ENCODE data around the gene CHST10. TPM values are rescaled to one million over a fixed set of nuclear protein-coding genes. Genes with fewer than 3 reads are reported as not detected.
"Not testable (repeated sequence)": the region's sequence is repeated elsewhere in the genome, so short reads cannot be mapped to it uniquely, and the experiment has no call there.

CHST10 gene
- 1 to 10 TPM in 1 of 2 donors, under 1 TPM in 1; 0.81 to 1.3 TPM for polyA plus RNA-seq

- WGBS, 2 donors = 0 to 1% methylated on average over 80 to 88 of the region's 88 CpGs
- Histone ChIP-seq H3K36me3 (ENCODE audit: control insufficient read depth in 2 of 2, insufficient read depth in 2 of 2, low read length in 1 of 2) (no peaks in the 10 kb centered on the region), H3K9me3 (ENCODE audit: control insufficient read depth in 2 of 2, insufficient read depth in 1 of 2, low read depth in 1 of 2, low read length in 1 of 2) (no peaks in the 10 kb centered on the region), H3K4me1 (ENCODE audit: control insufficient read depth in 2 of 2, insufficient read depth in 2 of 2, low read length in 1 of 2) (no peaks in the 10 kb centered on the region), H3K27me3 (ENCODE audit: control insufficient read depth in 1 of 2, insufficient read depth in 2 of 2, low read length in 2 of 2) (no peaks in the 10 kb centered on the region), H3K4me3 (ENCODE audit: low read depth in 1 of 2, low read length in 2 of 2) (peak within 1 kb of the TSS; percentile 56 to 81), H3K27ac (ENCODE audit: low read depth in 2 of 2, low read length in 1 of 2) (peak within 1 kb of the TSS; percentile 56 to 72)
Measured at GRCh38 chr2:100416935-100417710, at the start of gene CHST10. TSS of gene CHST10 (minus strand) at chr2:100417668. CDS start at chr2:100406675, 10,993 bp downstream.

- WGBS, 2 donors = 80 to 83% methylated on average over 1 of the region's 1 CpG
- no peaks in the 10 kb centered on the region for H3K4me1 ChIP-seq (ENCODE audit: control insufficient read depth in 2 of 2, insufficient read depth in 2 of 2, low read length in 1 of 2)
- no peak overlapping the region for H3K4me3 ChIP-seq (ENCODE audit: low read depth in 1 of 2, low read length in 2 of 2)
- no peaks in the 10 kb centered on the region for H3K27me3 ChIP-seq (ENCODE audit: control insufficient read depth in 1 of 2, insufficient read depth in 2 of 2, low read length in 2 of 2)
- no peaks in the 10 kb centered on the region for H3K9me3 ChIP-seq (ENCODE audit: control insufficient read depth in 2 of 2, insufficient read depth in 1 of 2, low read depth in 1 of 2, low read length in 1 of 2)
- no peaks in the 10 kb centered on the region for H3K36me3 ChIP-seq (ENCODE audit: control insufficient read depth in 2 of 2, insufficient read depth in 2 of 2, low read length in 1 of 2)
- H3K27ac ChIP-seq (ENCODE audit: low read depth in 2 of 2, low read length in 1 of 2) = no peak overlapping the region
Measured at GRCh38 chr2:100460904-100461530, 43.5 kb upstream of the CHST10 start.

GRCh38 chr2:100456357-100456756 lies 38.9 kb upstream of the CHST10 start:
- H3K4me1 ChIP-seq (ENCODE audit: control insufficient read depth in 2 of 2, insufficient read depth in 2 of 2, low read length in 1 of 2); H3K27me3 ChIP-seq (ENCODE audit: control insufficient read depth in 1 of 2, insufficient read depth in 2 of 2, low read length in 2 of 2); H3K36me3 ChIP-seq (ENCODE audit: control insufficient read depth in 2 of 2, insufficient read depth in 2 of 2, low read length in 1 of 2); H3K9me3 ChIP-seq (ENCODE audit: control insufficient read depth in 2 of 2, insufficient read depth in 1 of 2, low read depth in 1 of 2, low read length in 1 of 2); H3K27ac ChIP-seq (ENCODE audit: low read depth in 2 of 2, low read length in 1 of 2); H3K4me3 ChIP-seq (ENCODE audit: low read depth in 1 of 2, low read length in 2 of 2): not testable (repeated sequence)

GRCh38 chr2:100453853-100454252 lies 36.4 kb upstream of the CHST10 start:
- Histone ChIP-seq H3K9me3 (ENCODE audit: control insufficient read depth in 2 of 2, insufficient read depth in 1 of 2, low read depth in 1 of 2, low read length in 1 of 2) (no peaks in the 10 kb centered on the region), H3K4me3 (ENCODE audit: low read depth in 1 of 2, low read length in 2 of 2) (no peak overlapping the region), H3K27me3 (ENCODE audit: control insufficient read depth in 1 of 2, insufficient read depth in 2 of 2, low read length in 2 of 2) (no peaks in the 10 kb centered on the region), H3K36me3 (ENCODE audit: control insufficient read depth in 2 of 2, insufficient read depth in 2 of 2, low read length in 1 of 2) (no peaks in the 10 kb centered on the region), H3K27ac (ENCODE audit: low read depth in 2 of 2, low read length in 1 of 2) (no peak overlapping the region), H3K4me1 (ENCODE audit: control insufficient read depth in 2 of 2, insufficient read depth in 2 of 2, low read length in 1 of 2) (no peaks in the 10 kb centered on the region)
- 59 to 68% methylated on average over 4 of the region's 4 CpGs for WGBS, 2 donors

GRCh38 chr2:100451734-100452133 lies 34.3 kb upstream of the CHST10 start:
- no peaks in the 10 kb centered on the region for H3K9me3 ChIP-seq (ENCODE audit: control insufficient read depth in 2 of 2, insufficient read depth in 1 of 2, low read depth in 1 of 2, low read length in 1 of 2)
- no peaks in the 10 kb centered on the region for H3K4me1 ChIP-seq (ENCODE audit: control insufficient read depth in 2 of 2, insufficient read depth in 2 of 2, low read length in 1 of 2)
- H3K36me3 ChIP-seq (ENCODE audit: control insufficient read depth in 2 of 2, insufficient read depth in 2 of 2, low read length in 1 of 2) = no peaks in the 10 kb centered on the region
- H3K27ac ChIP-seq (ENCODE audit: low read depth in 2 of 2, low read length in 1 of 2) = no peak overlapping the region
- H3K4me3 ChIP-seq (ENCODE audit: low read depth in 1 of 2, low read length in 2 of 2) = no peak overlapping the region
- no peaks in the 10 kb centered on the region for H3K27me3 ChIP-seq (ENCODE audit: control insufficient read depth in 1 of 2, insufficient read depth in 2 of 2, low read length in 2 of 2)

GRCh38 chr2:100451092-100451491 lies 33.6 kb upstream of the CHST10 start:
- WGBS, 2 donors = 73% methylated on average over 5 of the region's 5 CpGs
- Histone ChIP-seq H3K27me3 (ENCODE audit: control insufficient read depth in 1 of 2, insufficient read depth in 2 of 2, low read length in 2 of 2) (no peaks in the 10 kb centered on the region), H3K4me3 (ENCODE audit: low read depth in 1 of 2, low read length in 2 of 2) (no peak overlapping the region)

GRCh38 chr2:100446696-100447095 lies 29.2 kb upstream of the CHST10 start:
- H3K36me3 ChIP-seq (ENCODE audit: control insufficient read depth in 2 of 2, insufficient read depth in 2 of 2, low read length in 1 of 2) = no peaks in the 10 kb centered on the region
- H3K9me3 ChIP-seq (ENCODE audit: control insufficient read depth in 2 of 2, insufficient read depth in 1 of 2, low read depth in 1 of 2, low read length in 1 of 2) = no peaks in the 10 kb centered on the region
- H3K27ac ChIP-seq (ENCODE audit: low read depth in 2 of 2, low read length in 1 of 2) = no peak overlapping the region
- H3K4me3 ChIP-seq (ENCODE audit: low read depth in 1 of 2, low read length in 2 of 2) = no peak overlapping the region
- 69 to 72% methylated on average over 2 of the region's 2 CpGs for WGBS, 2 donors
- no peaks in the 10 kb centered on the region for H3K4me1 ChIP-seq (ENCODE audit: control insufficient read depth in 2 of 2, insufficient read depth in 2 of 2, low read length in 1 of 2)
- no peaks in the 10 kb centered on the region for H3K27me3 ChIP-seq (ENCODE audit: control insufficient read depth in 1 of 2, insufficient read depth in 2 of 2, low read length in 2 of 2)

More at GRCh38 chr2:100451092-100451491, 33.6 kb upstream of the CHST10 start:
- no peaks in the 10 kb centered on the region for H3K9me3 ChIP-seq (ENCODE audit: control insufficient read depth in 2 of 2, insufficient read depth in 1 of 2, low read depth in 1 of 2, low read length in 1 of 2)
- H3K4me1 ChIP-seq (ENCODE audit: control insufficient read depth in 2 of 2, insufficient read depth in 2 of 2, low read length in 1 of 2) = no peaks in the 10 kb centered on the region
- H3K36me3 ChIP-seq (ENCODE audit: control insufficient read depth in 2 of 2, insufficient read depth in 2 of 2, low read length in 1 of 2) = no peaks in the 10 kb centered on the region
- H3K27ac ChIP-seq (ENCODE audit: low read depth in 2 of 2, low read length in 1 of 2) = no peak overlapping the region

- H3K9me3 ChIP-seq (ENCODE audit: control insufficient read depth in 2 of 2, insufficient read depth in 1 of 2, low read depth in 1 of 2, low read length in 1 of 2) = no peaks in the 10 kb centered on the region
- WGBS, 2 donors = 79 to 82% methylated on average over 8 of the region's 8 CpGs
- H3K27ac ChIP-seq (ENCODE audit: low read depth in 2 of 2, low read length in 1 of 2) = no peak overlapping the region
- no peaks in the 10 kb centered on the region for H3K4me1 ChIP-seq (ENCODE audit: control insufficient read depth in 2 of 2, insufficient read depth in 2 of 2, low read length in 1 of 2)
- peaks cover 3% of the 10 kb centered on the region in 2 donors for H3K27me3 ChIP-seq (ENCODE audit: control insufficient read depth in 1 of 2, insufficient read depth in 2 of 2, low read length in 2 of 2)
- H3K4me3 ChIP-seq (ENCODE audit: low read depth in 1 of 2, low read length in 2 of 2) = no peak overlapping the region
- no peaks in the 10 kb centered on the region for H3K36me3 ChIP-seq (ENCODE audit: control insufficient read depth in 2 of 2, insufficient read depth in 2 of 2, low read length in 1 of 2)
Measured at GRCh38 chr2:100437751-100438150, 20.3 kb upstream of the CHST10 start.

GRCh38 chr2:100429726-100430125 lies 12.3 kb upstream of the CHST10 start:
- Histone ChIP-seq H3K27me3 (ENCODE audit: control insufficient read depth in 1 of 2, insufficient read depth in 2 of 2, low read length in 2 of 2) (no peaks in the 10 kb centered on the region), H3K27ac (ENCODE audit: low read depth in 2 of 2, low read length in 1 of 2) (no peak overlapping the region), H3K4me3 (ENCODE audit: low read depth in 1 of 2, low read length in 2 of 2) (no peak overlapping the region), H3K36me3 (ENCODE audit: control insufficient read depth in 2 of 2, insufficient read depth in 2 of 2, low read length in 1 of 2) (no peaks in the 10 kb centered on the region), H3K9me3 (ENCODE audit: control insufficient read depth in 2 of 2, insufficient read depth in 1 of 2, low read depth in 1 of 2, low read length in 1 of 2) (no peaks in the 10 kb centered on the region), H3K4me1 (ENCODE audit: control insufficient read depth in 2 of 2, insufficient read depth in 2 of 2, low read length in 1 of 2) (no peaks in the 10 kb centered on the region)
- WGBS, 2 donors = 56 to 73% methylated on average over 1 of the region's 1 CpG
